GM12878 (cell line): Measurements from ENCODE around the gene OR10G2.

Experiments
- CBFB ChIP-seq: IDR thresholded peaks from 2 replicates; pipeline ENCODE4 v1.6.1; 2016; ENCODE audit warnings: antibody characterized with exemption, low read depth
- EGR1 ChIP-seq, 2 experiments: IDR thresholded peaks; 1 replicate in 1 of 2; 2 replicates in 1 of 2; pipeline ENCODE4 v1.6.1; 2011 to 2012; ENCODE audit warnings: low read depth in 2 of 2, low read length in 2 of 2, borderline replicate concordance in 1 of 2, mild to moderate bottlenecking in 1 of 2, moderate library complexity in 1 of 2
- EP300 ChIP-seq, 2 experiments: fragments of 150-350 bp in 1 of 2; IDR thresholded peaks; 2 replicates each; pipeline ENCODE4 v1.6.1; 2011 to 2012; ENCODE audit warnings: low read depth in 2 of 2, low read length in 2 of 2, borderline replicate concordance in 1 of 2, improper control_type of control experiment in 1 of 2, inconsistent platforms in 1 of 2; ENCODE audit not compliant: control insufficient read depth in 1 of 2
- EZH2 ChIP-seq: IDR thresholded peaks from 2 replicates; pipeline ENCODE4 v1.6.1; 2012; ENCODE audit warnings: low read depth, mild to moderate bottlenecking, control low read depth, inconsistent platforms, low read length, borderline replicate concordance; ENCODE audit not compliant: control insufficient read depth
- GABPA ChIP-seq: IDR thresholded peaks from 2 replicates; pipeline ENCODE4 v1.6.1; 2014; ENCODE audit warnings: antibody characterized with exemption, low read depth, mild to moderate bottlenecking, inconsistent platforms
- KDM1A ChIP-seq: fragments of 200-600 bp; sonication (generic); IDR thresholded peaks from 2 replicates; pipeline ENCODE4 v1.6.1; 2016; ENCODE audit warnings: borderline replicate concordance
- NFIC ChIP-seq: IDR thresholded peaks from 2 replicates; pipeline ENCODE4 v1.6.1; 2012; ENCODE audit warnings: low read depth, mild to moderate bottlenecking, inconsistent platforms, low read length, moderate library complexity
- POLR2A ChIP-seq: IDR thresholded peaks from 2 replicates; pipeline ENCODE4 v1.6.1; 2011; ENCODE audit warnings: low read depth, mild to moderate bottlenecking, low read length
- SIN3A ChIP-seq: IDR thresholded peaks from 2 replicates; pipeline ENCODE4 v1.6.1; 2012; ENCODE audit warnings: low read depth, low read length, improper control_type of control experiment
- SMC3 ChIP-seq: IDR thresholded peaks from 2 replicates; pipeline ENCODE4 v1.6.1; 2011; ENCODE audit warnings: low read length, improper control_type of control experiment, borderline replicate concordance
- TF ChIP-seq, protein P1 (sequence below): IDR thresholded peaks from 2 replicates; pipeline ENCODE4 v1.6.1; 2012; ENCODE audit warnings: mild to moderate bottlenecking, low read depth, low read length
- TF ChIP-seq, protein P2 (sequence below), 3 experiments: IDR thresholded peaks in 2 of 3; conservative IDR thresholded peaks in 1 of 3; 2 replicates each; pipeline ENCODE4 v1.5.1; 2011; ENCODE audit warnings: low read depth in 3 of 3, low read length in 3 of 3, mild to moderate bottlenecking in 3 of 3, control low read depth in 2 of 3, moderate library complexity in 2 of 3, inconsistent platforms in 1 of 3, mixed read lengths in 1 of 3; ENCODE audit not compliant: control insufficient read depth in 2 of 3, insufficient read depth in 1 of 3; ENCODE audit errors: extremely low read depth in 1 of 3
- TF ChIP-seq, protein P3 (sequence below): IDR thresholded peaks from 2 replicates; pipeline ENCODE4 v1.6.1; 2011; ENCODE audit warnings: mild to moderate bottlenecking, low read depth, low read length, moderate library complexity; ENCODE audit not compliant: insufficient replicate concordance

DNA sequence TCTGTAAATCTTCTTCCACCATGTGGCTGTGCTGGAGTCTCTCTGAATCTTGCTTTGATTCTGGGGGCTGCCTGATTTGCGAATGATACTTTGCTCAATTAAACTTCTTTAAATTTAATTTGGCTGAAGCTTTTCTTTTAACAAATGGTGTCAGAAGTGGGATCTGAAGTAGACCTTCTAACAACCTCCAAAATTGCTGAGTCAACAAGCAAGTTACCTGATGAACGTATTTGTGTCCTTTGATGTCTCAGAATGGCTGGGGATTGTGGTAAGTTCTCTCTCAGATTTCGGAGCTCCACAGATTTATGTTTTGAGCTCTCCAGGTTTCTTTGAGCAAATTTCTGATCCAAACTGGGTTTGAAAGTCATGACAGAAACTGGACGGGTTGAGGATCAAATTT is 40.8 kb upstream of the OR10G2 start:
- no peak for TF ChIP-seq EP300 (IDR thresholded peaks at IDR 0.05; ENCODE audit: borderline replicate concordance in 1 of 2, control insufficient read depth in 1 of 2, low read depth in 2 of 2, low read length in 2 of 2)
- TF ChIP-seq, protein P1, sequence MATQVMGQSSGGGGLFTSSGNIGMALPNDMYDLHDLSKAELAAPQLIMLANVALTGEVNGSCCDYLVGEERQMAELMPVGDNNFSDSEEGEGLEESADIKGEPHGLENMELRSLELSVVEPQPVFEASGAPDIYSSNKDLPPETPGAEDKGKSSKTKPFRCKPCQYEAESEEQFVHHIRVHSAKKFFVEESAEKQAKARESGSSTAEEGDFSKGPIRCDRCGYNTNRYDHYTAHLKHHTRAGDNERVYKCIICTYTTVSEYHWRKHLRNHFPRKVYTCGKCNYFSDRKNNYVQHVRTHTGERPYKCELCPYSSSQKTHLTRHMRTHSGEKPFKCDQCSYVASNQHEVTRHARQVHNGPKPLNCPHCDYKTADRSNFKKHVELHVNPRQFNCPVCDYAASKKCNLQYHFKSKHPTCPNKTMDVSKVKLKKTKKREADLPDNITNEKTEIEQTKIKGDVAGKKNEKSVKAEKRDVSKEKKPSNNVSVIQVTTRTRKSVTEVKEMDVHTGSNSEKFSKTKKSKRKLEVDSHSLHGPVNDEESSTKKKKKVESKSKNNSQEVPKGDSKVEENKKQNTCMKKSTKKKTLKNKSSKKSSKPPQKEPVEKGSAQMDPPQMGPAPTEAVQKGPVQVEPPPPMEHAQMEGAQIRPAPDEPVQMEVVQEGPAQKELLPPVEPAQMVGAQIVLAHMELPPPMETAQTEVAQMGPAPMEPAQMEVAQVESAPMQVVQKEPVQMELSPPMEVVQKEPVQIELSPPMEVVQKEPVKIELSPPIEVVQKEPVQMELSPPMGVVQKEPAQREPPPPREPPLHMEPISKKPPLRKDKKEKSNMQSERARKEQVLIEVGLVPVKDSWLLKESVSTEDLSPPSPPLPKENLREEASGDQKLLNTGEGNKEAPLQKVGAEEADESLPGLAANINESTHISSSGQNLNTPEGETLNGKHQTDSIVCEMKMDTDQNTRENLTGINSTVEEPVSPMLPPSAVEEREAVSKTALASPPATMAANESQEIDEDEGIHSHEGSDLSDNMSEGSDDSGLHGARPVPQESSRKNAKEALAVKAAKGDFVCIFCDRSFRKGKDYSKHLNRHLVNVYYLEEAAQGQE: no peak
- TF ChIP-seq SIN3A: no peak
- no peak for TF ChIP-seq SMC3
- TF ChIP-seq NFIC: no peak
- TF ChIP-seq, protein P2, sequence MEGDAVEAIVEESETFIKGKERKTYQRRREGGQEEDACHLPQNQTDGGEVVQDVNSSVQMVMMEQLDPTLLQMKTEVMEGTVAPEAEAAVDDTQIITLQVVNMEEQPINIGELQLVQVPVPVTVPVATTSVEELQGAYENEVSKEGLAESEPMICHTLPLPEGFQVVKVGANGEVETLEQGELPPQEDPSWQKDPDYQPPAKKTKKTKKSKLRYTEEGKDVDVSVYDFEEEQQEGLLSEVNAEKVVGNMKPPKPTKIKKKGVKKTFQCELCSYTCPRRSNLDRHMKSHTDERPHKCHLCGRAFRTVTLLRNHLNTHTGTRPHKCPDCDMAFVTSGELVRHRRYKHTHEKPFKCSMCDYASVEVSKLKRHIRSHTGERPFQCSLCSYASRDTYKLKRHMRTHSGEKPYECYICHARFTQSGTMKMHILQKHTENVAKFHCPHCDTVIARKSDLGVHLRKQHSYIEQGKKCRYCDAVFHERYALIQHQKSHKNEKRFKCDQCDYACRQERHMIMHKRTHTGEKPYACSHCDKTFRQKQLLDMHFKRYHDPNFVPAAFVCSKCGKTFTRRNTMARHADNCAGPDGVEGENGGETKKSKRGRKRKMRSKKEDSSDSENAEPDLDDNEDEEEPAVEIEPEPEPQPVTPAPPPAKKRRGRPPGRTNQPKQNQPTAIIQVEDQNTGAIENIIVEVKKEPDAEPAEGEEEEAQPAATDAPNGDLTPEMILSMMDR (IDR thresholded peaks at IDR 0.05 in 2 of 3, conservative IDR thresholded peaks at IDR 0.05 in 1 of 3; ENCODE audit: control insufficient read depth in 2 of 3, extremely low read depth in 1 of 3, insufficient read depth in 1 of 3, low read depth in 3 of 3, low read length in 3 of 3): no peak
- no peak for TF ChIP-seq EGR1 (IDR thresholded peaks at IDR 0.05; ENCODE audit: borderline replicate concordance in 1 of 2, low read depth in 2 of 2, low read length in 2 of 2)
- TF ChIP-seq EZH2: no peak
- no peak for TF ChIP-seq KDM1A
- TF ChIP-seq POLR2A: no peak
- no peak for TF ChIP-seq CBFB
- TF ChIP-seq, protein P3, sequence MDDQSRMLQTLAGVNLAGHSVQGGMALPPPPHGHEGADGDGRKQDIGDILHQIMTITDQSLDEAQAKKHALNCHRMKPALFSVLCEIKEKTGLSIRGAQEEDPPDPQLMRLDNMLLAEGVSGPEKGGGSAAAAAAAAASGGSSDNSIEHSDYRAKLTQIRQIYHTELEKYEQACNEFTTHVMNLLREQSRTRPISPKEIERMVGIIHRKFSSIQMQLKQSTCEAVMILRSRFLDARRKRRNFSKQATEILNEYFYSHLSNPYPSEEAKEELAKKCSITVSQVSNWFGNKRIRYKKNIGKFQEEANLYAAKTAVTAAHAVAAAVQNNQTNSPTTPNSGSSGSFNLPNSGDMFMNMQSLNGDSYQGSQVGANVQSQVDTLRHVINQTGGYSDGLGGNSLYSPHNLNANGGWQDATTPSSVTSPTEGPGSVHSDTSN: no peak
- TF ChIP-seq GABPA: no peak
